Umbilical cord (tissue), 2 donors: ENCODE data around the gene GIN1. TPM values are rescaled to one million over a fixed set of nuclear protein-coding genes. Genes with fewer than 3 reads are reported as not detected.

Source experiments
- DNase-seq: peaks from one replicate; pipeline ENCODE4 v3.0.0-alpha.2; 2015; ENCODE audit warnings: low spot score
- total RNA-seq: library from RNA; depleted of rRNA; stranded (reverse); fragments of >200 nt; gene quantifications from one replicate; pipeline ENCODE4 v1.2.3, GENCODE V29; 2014; ENCODE audit warnings: low replicate concordance; ENCODE audit not compliant: insufficient read depth

Gene GIN1
- total RNA-seq, 1 donor from 2014 or later = 11.3 TPM

DNA sequence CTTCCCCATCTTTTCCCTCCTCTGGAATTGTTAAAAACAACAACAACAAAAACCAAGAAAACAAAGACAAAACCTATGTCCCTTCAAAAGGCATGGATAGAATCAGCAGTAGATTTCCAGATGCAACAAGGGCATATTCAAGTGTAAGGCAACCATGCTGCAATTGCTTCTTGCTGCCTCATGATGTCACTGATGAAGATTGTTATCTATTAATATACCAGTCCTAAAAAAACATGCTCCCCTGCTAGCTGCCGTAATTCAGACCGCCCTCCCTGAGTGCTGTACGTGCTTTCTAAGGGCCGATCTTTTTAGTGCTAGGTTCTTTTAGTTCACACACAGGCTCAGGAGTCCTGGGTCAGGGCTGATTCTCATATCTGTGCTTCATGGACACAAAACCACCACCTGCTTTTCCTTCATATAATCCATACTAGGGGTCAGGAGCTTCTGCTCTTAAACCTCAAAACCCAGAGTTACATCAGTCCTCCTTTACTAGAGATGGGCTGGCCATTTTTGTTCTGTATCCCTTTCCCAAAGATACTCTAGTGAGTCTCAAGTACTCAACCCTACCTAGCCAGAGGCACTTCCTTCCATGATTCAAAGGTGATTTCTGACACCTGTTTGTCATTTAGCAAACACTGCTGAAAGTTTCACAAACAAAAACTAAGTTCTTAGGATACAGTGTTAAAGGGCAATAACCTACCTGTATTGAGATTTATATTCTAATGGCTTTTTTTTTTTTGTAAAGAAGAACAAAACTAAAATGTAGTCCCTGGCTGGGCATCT is 82.1 kb downstream of the GIN1 start:
- DNase-seq = no peak

DNA sequence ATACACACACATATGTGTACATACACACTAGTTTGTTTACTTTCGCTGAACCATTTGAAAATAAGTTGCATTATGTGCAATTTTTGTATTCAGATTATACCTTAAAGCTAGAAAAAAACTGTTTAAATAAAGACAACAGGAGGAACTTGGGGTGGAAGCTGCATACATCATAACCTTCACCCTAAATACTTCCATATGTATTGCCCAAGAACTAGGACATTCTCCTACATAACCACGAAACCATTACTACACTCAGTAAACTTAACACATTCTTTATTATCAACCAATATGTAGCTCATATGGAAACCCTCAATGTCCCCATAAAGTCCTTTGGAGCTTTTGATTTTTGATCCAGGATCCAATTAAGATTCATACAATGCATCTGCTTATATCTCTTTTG is 83.3 kb downstream of the GIN1 start:
- DNase-seq = no peak

Other genes with a start within 250 kb of the GIN1 start
- gene PPIP5K2, start 163 bp upstream of the GIN1 start, total RNA-seq = 65.2 TPM
- 32.0 TPM for gene MACIR, start 138.6 kb upstream of the GIN1 start, total RNA-seq